Kidney epithelial cell (primary cell): ENCODE measurements around the gene NTMT1. TPM values are rescaled to one million over a fixed set of nuclear protein-coding genes. Genes with fewer than 3 reads are reported as not detected.
"Not testable (repeated sequence)": the region's sequence is repeated elsewhere in the genome, so short reads cannot be mapped to it uniquely, and the experiment has no call there.

Experiments used
- DNase-seq: peaks from one replicate; pipeline ENCODE4 v3.0.0-alpha.2; 2010; ENCODE audit warnings: low read depth
- H3K27me3 ChIP-seq: 2 replicates; pipeline ENCODE4 v1.6.0; 2011; ENCODE audit warnings: low read length; ENCODE audit not compliant: control insufficient read depth, insufficient read depth
- H3K36me3 ChIP-seq: 2 replicates; pipeline ENCODE4 v1.5.1; 2011; ENCODE audit warnings: low read length; ENCODE audit not compliant: control insufficient read depth, insufficient read depth
- H3K4me3 ChIP-seq: 2 replicates; pipeline ENCODE4 v1.5.1; 2011; ENCODE audit warnings: low read depth, mild to moderate bottlenecking, control low read depth, low read length
- total RNA-seq: library from RNA; depleted of rRNA; stranded (reverse); fragments of >200 nt; gene quantifications from 2 replicates; pipeline ENCODE4 v1.2.3, GENCODE V29; 2015
- TF ChIP-seq, protein P1 (sequence below): IDR thresholded peaks from 2 replicates; pipeline ENCODE4 v1.5.1; 2011; ENCODE audit warnings: mild to moderate bottlenecking, moderate library complexity, low read length, control low read depth, inconsistent platforms; ENCODE audit not compliant: insufficient read depth, poor library complexity, severe bottlenecking

NTMT1 gene
- total RNA-seq, 1 donor from 2014 or later, result 52.6 TPM

DNA sequence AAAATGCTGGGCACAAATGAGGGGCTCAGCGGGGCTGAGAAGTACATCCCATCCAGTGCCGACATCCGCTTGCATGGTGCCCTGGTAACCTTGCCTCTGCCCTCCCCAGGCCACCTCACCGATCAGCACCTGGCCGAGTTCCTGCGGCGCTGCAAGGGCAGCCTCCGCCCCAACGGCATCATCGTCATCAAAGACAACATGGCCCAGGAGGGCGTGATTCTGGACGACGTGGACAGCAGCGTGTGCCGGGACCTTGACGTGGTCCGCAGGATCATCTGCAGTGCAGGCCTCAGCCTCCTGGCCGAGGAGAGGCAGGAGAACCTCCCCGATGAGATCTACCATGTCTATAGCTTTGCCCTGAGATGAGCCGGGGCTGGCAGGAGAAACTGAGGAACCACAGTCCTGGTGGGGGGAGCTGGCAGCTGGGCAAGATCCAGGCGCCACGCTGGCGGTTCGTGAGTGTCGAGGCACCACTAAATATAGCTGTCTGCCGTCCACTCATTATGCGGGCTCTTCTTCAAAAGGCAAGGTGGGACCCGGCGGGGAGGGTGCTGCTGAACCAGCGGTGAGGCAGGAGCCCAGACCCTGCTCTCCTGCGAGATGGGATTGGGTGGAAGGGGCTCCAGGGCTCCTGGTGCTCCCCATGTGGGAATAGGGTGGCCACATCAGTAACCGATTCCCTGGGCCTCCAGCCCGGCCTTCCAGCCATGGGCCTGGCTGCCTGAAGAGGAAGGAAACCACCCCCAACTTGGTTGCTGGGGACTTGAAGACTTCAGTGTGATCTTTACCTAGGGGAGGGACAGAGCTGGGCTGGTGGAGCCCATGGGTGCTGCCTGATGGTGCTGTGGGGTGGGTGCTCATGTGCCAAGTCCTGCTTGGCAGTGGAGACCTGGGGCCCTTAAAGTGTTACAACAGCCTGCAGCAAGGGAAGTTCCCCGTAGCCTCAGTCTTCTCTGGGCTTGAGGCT lies 9.4 kb downstream of the NTMT1 start:
- TF ChIP-seq, protein P1, sequence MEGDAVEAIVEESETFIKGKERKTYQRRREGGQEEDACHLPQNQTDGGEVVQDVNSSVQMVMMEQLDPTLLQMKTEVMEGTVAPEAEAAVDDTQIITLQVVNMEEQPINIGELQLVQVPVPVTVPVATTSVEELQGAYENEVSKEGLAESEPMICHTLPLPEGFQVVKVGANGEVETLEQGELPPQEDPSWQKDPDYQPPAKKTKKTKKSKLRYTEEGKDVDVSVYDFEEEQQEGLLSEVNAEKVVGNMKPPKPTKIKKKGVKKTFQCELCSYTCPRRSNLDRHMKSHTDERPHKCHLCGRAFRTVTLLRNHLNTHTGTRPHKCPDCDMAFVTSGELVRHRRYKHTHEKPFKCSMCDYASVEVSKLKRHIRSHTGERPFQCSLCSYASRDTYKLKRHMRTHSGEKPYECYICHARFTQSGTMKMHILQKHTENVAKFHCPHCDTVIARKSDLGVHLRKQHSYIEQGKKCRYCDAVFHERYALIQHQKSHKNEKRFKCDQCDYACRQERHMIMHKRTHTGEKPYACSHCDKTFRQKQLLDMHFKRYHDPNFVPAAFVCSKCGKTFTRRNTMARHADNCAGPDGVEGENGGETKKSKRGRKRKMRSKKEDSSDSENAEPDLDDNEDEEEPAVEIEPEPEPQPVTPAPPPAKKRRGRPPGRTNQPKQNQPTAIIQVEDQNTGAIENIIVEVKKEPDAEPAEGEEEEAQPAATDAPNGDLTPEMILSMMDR, result no peak
- no peak overlapping the region for H3K4me3 ChIP-seq
- no peaks in the 10 kb centered on the region for H3K27me3 ChIP-seq
- no peaks in the 10 kb centered on the region for H3K36me3 ChIP-seq
- no peak for DNase-seq

DNA sequence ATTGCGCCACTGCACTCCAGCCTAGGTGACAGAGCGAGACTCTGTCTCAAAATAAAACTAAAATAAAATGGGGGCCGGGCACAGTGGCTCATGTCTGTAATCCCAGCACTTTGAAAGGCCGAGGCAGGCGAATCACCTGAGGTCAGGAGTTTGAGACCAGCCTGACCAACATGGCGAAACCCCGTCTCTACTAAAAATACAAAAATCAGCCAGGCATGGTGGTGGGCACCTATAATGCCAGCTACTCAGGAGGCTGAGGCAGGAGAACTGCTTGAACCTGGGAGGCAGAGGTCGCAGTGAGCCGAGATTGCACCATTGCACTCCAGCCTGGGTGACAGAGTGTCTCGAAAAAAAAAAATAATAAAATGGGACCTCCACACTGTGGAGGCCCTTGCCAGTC lies 10.4 kb downstream of the NTMT1 start:
- H3K4me3 ChIP-seq, H3K36me3 ChIP-seq, H3K27me3 ChIP-seq, DNase-seq: not testable (repeated sequence)

GRCh38 chr9:129637102-129637501 lies 11.1 kb downstream of the NTMT1 start:
- no peak for DNase-seq
- TF ChIP-seq, protein P1, result no peak
- no peak overlapping the region for H3K4me3 ChIP-seq
- H3K27me3 ChIP-seq, result no peaks in the 10 kb centered on the region
- no peaks in the 10 kb centered on the region for H3K36me3 ChIP-seq

DNA sequence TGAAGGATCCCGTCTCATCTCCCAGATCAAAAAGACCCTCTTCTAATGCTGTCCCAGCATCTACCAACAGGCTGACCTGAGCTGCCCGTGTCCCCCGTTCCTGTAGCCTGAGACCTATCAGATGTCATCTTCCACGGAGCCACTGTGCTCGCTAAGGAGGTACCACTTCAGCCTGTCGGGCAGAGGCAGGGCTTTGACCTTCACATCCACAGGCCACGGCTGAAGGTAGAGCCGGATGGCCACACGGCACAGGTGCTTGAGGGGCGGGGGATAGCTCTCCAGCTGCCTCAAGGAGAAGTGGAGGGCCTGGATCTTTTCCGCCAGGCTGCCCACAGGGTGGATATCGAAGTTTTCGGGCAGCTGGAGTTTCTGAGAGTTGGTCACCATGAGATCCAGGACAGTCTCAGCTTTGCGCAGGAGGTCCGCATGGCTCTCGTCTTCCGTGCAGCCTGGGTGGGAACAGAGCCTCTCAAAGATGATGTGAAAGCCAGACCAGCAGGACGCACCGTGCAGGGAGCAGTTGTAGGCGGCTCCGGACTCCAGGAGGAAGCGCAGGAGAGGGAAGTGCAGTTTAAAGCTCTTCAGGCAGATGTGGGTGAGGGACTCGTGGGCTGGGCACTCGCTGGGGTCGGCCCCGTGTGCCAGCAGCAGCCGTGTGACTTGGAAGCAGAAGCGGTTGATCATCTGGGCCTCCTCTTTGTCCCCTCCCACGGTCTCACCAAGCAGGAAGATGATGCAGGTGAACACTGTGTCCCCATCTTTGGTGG lies 11.9 kb downstream of the NTMT1 start:
- no peaks in the 10 kb centered on the region for H3K36me3 ChIP-seq
- no peak for DNase-seq
- no peaks in the 10 kb centered on the region for H3K27me3 ChIP-seq
- H3K4me3 ChIP-seq, result no peak overlapping the region
- TF ChIP-seq, protein P1, result no peak

DNA sequence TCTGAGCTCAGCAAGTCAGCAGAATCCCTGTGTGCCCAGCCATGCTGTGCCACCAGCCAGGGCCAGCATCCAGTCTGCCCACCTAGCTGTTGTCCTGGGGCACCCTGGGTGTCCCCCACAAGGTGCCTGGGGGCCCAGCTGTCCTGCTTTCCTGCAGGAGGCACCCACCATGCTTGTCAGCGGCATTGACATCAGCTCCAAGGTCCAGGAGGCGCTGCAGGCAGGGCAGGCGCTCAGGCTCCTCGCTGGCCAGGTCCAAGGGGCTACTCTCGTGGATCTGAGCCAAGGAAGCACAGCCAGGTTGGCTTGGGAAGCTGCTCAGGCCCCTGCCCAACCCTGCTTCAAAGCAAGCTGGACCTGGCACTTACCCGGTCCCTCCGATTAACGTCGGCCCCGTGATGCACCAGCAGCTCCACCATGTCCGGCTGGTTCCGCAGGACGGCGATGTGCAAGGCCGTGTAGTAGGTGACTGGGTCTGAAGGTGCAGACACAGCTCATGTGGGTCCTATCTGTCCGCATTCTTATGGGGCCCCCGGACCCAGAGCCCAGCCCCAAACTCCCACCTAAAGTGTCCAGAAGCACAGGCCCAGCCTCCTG lies 13.2 kb downstream of the NTMT1 start:
- no peak for DNase-seq
- Histone ChIP-seq H3K27me3 (no peaks in the 10 kb centered on the region), H3K36me3 (no peaks in the 10 kb centered on the region), H3K4me3 (no peak overlapping the region)
- TF ChIP-seq, protein P1, result no peak

- TF ChIP-seq, protein P1, result no peak
- H3K36me3 ChIP-seq, result no peaks in the 10 kb centered on the region
- H3K27me3 ChIP-seq, result no peaks in the 10 kb centered on the region
- no peak overlapping the region for H3K4me3 ChIP-seq
- DNase-seq, result no peak
Observed at GRCh38 chr9:129639756-129640085, 13.8 kb downstream of the NTMT1 start.
